Measurements from ENCODE around the gene SHC1. TPM values are rescaled to one million over a fixed set of nuclear protein-coding genes. Genes with fewer than 3 reads are reported as not detected.

Gene SHC1
- polyA plus RNA-seq, 1 experiment: 371 TPM

- peaks cover 3% of the 10 kb centered on the region; the same call in 1 of the 2 replicates for H3K9me3 ChIP-seq (ENCODE audit: control insufficient read depth, insufficient read depth, low read length)
- no peak for DNase-seq (ENCODE audit: low read depth, low spot score)
- CTCF ChIA-PET: interaction anchor here (1.0 to 4.4 kb wide), 6 partner anchors 16 to 412 kb away, joined by 3 to 19 read pairs (median 7); partner anchors contain the start of genes ADAM15, KRTCAP2 and PBXIP1
- H3K27ac ChIP-seq (ENCODE audit: low read depth, low read length): peak overlapping the region; percentile 90
- H3K4me3 ChIP-seq (ENCODE audit: low read depth, low read length): peak overlapping the region; percentile 61
- no peaks in the 10 kb centered on the region for H3K27me3 ChIP-seq (ENCODE audit: control insufficient read depth, insufficient read depth, low read length)
- POLR2A ChIA-PET: interaction anchor here (0.9 to 5.0 kb wide), 9 partner anchors 10 to 80 kb away, joined by 4 to 59 read pairs (median 10); partner anchors contain the start of genes ADAM15, FLAD1, LENEP and PBXIP1
- TF ChIP-seq CTCF (IDR thresholded peaks at IDR 0.05; ENCODE audit: low read depth, low read length): no peak
Observed at GRCh38 chr1:154971341-154971998, 923 bp upstream of the SHC1 start.

- POLR2A ChIA-PET: interaction anchor here (0.6 to 5.0 kb wide), 12 partner anchors 8 to 203 kb away, joined by 3 to 59 read pairs (median 8); partner anchors contain the start of genes FLAD1, KRTCAP2, LENEP and PBXIP1
Observed at GRCh38 chr1:154969860-154970452, 591 bp downstream of the SHC1 start.

GRCh38 chr1:154969246-154969645 is 1.3 kb downstream of the SHC1 start:
- CTCF ChIA-PET: interaction anchor here (0.5 to 4.4 kb wide), 3 partner anchors 26 to 48 kb away, joined by 3 to 19 read pairs (median 7); no protein-coding TSS in a partner anchor
- no peak for TF ChIP-seq CTCF (IDR thresholded peaks at IDR 0.05; ENCODE audit: low read depth, low read length)
- Histone ChIP-seq H3K27ac (ENCODE audit: low read depth, low read length) (no peak overlapping the region), H3K4me3 (ENCODE audit: low read depth, low read length) (peak overlapping the region; percentile 61), H3K9me3 (ENCODE audit: control insufficient read depth, insufficient read depth, low read length) (peaks cover 3% of the 10 kb centered on the region; the same call in 1 of the 2 replicates), H3K27me3 (ENCODE audit: control insufficient read depth, insufficient read depth, low read length) (no peaks in the 10 kb centered on the region)
- no peak for DNase-seq (ENCODE audit: low read depth, low spot score)
- POLR2A ChIA-PET: interaction anchor here (0.5 to 5.0 kb wide), 5 partner anchors 8 to 26 kb away, joined by 3 to 59 read pairs (median 9); partner anchors contain the start of genes PBXIP1 and PYGO2

More at GRCh38 chr1:154969860-154970452, 591 bp downstream of the SHC1 start:
- Histone ChIP-seq H3K4me3 (ENCODE audit: low read depth, low read length) (peak overlapping the region; percentile 61), H3K27ac (ENCODE audit: low read depth, low read length) (peak overlapping the region; percentile 52), H3K9me3 (ENCODE audit: control insufficient read depth, insufficient read depth, low read length) (peaks cover 3% of the 10 kb centered on the region; the same call in 1 of the 2 replicates), H3K27me3 (ENCODE audit: control insufficient read depth, insufficient read depth, low read length) (no peaks in the 10 kb centered on the region)
- DNase-seq (ENCODE audit: low read depth, low spot score): no peak
- TF ChIP-seq CTCF (IDR thresholded peaks at IDR 0.05; ENCODE audit: low read depth, low read length): no peak
- CTCF ChIA-PET: interaction anchor here (1.0 to 4.4 kb wide), 7 partner anchors 9 to 203 kb away, joined by 3 to 19 read pairs (median 7); partner anchors contain the start of genes ADAM15, KRTCAP2, PBXIP1 and PYGO2

GRCh38 chr1:154968731-154969130 is 1.8 kb downstream of the SHC1 start:
- H3K9me3 ChIP-seq (ENCODE audit: control insufficient read depth, insufficient read depth, low read length): peaks cover 3% of the 10 kb centered on the region; the same call in 1 of the 2 replicates
- ChIA-PET POLR2A (no interaction called here), CTCF (interaction anchor here (0.5 to 4.4 kb wide), 2 partner anchors 27 to 49 kb away, joined by 3 to 19 read pairs; no protein-coding TSS in a partner anchor)
- no peak overlapping the region for H3K27ac ChIP-seq (ENCODE audit: low read depth, low read length)
- peak overlapping the region; percentile 61 for H3K4me3 ChIP-seq (ENCODE audit: low read depth, low read length)
- no peak for DNase-seq (ENCODE audit: low read depth, low spot score)
- no peak for TF ChIP-seq CTCF (IDR thresholded peaks at IDR 0.05; ENCODE audit: low read depth, low read length)
- no peaks in the 10 kb centered on the region for H3K27me3 ChIP-seq (ENCODE audit: control insufficient read depth, insufficient read depth, low read length)
